GM21786 (cell line): Measurements from ENCODE around the gene SLC8A3.

Source experiments
- ATAC-seq: cut with Tn5 transposase; IDR thresholded peaks from one replicate; pipeline ENCODE4 v1.9.1; 2021; ENCODE audit not compliant: unreplicated experiment

The SLC8A3 gene

DNA sequence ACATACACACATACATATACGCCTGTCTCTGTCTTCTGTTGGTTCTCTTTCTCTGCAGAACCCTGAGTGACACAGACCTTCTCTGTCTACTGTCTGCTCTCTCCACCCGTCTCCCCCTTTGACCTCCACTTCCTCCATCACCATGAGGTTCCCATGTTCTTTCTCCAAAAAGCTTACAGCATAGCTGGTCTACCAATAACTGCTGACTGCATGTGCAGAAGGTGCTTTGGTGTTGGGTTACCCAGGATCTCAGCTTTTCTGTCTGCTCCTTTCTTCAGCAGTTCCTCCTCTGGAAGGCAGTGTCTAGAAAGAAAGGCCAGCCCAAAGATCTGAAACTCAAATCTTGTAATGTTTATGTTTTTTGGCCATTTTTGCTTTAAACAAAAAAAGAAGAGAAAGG lies 184.0 kb downstream of the SLC8A3 start:
- no peak for ATAC-seq

DNA sequence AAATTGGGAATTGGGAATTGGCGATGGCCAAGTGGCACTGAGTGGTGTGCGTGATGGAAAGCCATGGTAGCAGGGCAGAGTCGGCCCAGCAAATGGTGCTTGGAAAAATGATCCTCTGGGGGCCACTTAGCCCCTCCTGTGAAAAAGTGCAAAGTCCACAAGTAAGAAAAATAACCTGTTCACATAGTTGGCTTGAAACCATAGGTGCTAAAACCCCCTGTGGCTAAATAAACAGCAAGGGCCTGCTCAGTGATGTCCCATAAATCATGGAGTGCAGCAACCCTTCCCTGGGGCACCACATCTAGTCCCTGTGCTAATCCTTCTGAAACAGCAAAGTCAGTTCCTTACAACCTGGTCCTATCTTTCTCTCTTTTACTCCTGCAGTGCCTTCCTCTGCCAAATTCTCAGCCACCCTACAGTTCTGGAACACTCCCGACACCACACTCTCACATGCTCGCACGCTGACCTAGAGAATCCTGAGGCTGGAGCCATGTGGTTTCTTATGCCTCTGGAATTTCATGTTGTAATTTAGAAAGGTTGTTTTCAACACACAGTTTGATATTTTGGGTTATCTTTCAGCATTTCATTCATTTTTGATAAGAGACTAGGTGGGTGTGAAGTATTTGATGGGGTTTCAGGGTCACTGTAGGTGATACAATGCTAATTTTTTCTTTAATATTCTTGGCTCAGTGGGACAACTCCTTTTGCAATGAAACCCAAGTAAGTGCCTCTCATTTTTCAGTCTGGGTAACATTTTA lies 186.0 kb downstream of the SLC8A3 start:
- ATAC-seq, result no peak

DNA sequence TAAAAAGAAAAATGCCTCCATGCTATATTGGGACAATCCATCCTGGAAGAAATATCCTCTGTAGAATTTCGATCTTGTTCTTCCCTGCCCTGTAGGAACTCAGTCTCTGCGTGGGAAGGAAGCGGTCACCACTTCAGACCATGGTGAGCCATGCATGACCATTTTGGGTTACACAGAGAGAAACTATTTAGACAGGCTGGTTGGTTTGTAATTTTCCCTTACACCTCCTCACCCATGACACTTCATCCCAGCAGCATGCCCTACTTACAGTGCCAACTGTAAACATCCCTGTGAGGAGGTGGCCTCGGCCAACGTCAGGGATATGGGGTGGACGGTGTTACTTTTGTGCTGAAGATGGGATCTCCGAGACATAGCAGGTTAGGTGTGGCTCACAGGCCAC lies 188.2 kb downstream of the SLC8A3 start:
- ATAC-seq, result no peak

DNA sequence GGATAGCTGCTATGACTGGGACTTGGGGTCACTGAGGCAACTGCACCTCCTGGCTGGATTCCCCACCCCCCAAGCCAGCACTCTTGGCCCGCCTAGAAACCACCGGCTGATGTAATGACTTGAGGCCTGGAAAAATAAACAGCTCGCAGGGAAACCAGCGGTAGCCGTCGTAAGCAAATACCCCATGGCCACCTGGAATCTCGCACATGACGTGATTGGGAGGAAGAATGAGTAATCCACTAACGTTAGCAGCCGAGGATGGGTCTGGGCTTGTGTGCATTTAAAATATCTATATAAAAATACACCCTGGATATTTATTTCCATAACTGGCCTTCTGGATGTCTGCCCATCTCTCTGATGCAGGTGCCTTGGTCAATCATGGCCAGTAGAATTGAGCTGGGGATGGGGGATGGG lies 189.5 kb downstream of the SLC8A3 start:
- ATAC-seq, result no peak

DNA sequence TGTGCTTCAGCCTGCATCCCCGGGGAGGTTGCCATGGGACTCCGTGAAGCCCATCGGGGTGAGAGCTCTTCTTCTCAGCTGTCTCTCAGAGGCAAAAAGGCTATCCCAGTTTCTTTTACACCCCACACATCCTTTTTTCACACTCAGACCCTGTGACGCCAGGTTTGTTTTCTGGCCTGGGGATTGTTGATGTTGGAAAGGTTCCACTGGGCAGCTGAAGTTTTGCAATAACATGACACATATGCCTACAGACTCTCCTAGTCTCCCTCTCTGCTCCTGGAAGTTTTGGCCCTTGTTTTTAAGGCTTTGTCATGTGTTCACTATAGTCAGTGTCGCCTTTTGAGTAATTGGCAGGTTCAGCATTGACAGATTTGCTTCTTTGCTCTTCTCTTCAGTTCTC lies 190.9 kb downstream of the SLC8A3 start:
- ATAC-seq, result no peak

DNA sequence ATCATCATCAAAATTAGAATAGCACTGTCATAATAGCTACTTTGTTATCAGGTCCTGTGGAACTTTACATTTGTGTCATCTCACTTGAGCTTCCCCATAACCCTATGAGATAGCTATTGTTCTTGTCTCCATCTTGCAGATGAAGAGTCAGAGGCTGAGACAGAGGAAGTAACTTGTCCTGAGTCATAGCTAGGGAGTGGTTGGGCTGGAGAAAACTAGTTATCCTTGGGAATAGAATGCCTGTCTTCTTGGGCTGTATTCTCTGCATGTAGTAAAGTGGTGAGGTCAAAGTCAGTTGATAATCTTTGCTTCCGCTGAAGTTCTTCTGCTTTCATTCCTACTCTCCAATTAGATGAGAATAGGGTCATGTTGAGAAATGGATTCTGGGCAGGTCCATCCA lies 192.5 kb downstream of the SLC8A3 start:
- no peak for ATAC-seq
